A549 (cell line): ENCODE results near the gene SYT13. TPM values are rescaled to one million over a fixed set of nuclear protein-coding genes. Genes with fewer than 3 reads are reported as not detected.

Experiments
- ATAC-seq, 2 experiments: fragments of 200-7000 bp in 1 of 2; fragments of >200 bp in 1 of 2; cut with Nextera tagmentation in 1 of 2; cut with Tn5 transposase in 1 of 2; 3 replicates each; pipeline versions ENCODE4 v1.8.0 to v1.9.1; 2018 to 2020; ENCODE audit warnings: mild to moderate bottlenecking in 1 of 2, moderate library complexity in 1 of 2
- CTCF ChIA-PET: fragments of 300-600 bp; sonication (Branson Sonifier 250); formaldehyde crosslinking; extraction: SDS; loops from one replicate; lab custom pipeline; 2021; ENCODE audit warnings: antibody characterized with exemption, inconsistent platforms; lab: Yijun Ruan, JAX
- POLR2A ChIA-PET: fragments of 350-600 bp; formaldehyde crosslinking; extraction: SDS; loops from one replicate; lab custom pipeline; 2021; ENCODE audit warnings: antibody characterized with exemption, inconsistent platforms; lab: Yijun Ruan, JAX
- DNase-seq, 2 experiments: peaks; one replicate each; pipeline versions ENCODE4 v3.0.0 to v3.0.0-alpha.2; 2011 to 2016; ENCODE audit warnings: low read depth in 1 of 2, low spot score in 1 of 2
- FAIRE-seq: peaks from 2 replicates; lab custom pipeline; 2011; peaks lifted over from hg19 to GRCh38; lab: Jason Lieb, UNC
- H3K27ac ChIP-seq, 2 experiments: fragments of >200 bp; sonication (Bioruptor Twin); formaldehyde crosslinking; 3 replicates each; pipeline ENCODE4 v1.5.1; 2016 to 2017
- H3K4me1 ChIP-seq: fragments of >200 bp; sonication (Bioruptor Twin); formaldehyde crosslinking; 3 replicates; pipeline ENCODE4 v1.6.1; 2016
- H3K4me2 ChIP-seq: fragments of >200 bp; sonication (Bioruptor Twin); formaldehyde crosslinking; 3 replicates; pipeline ENCODE4 v1.6.1; 2016
- H3K4me3 ChIP-seq: fragments of >200 bp; sonication (Bioruptor Twin); formaldehyde crosslinking; 3 replicates; pipeline ENCODE4 v1.5.1; 2016
- H3K9me3 ChIP-seq: fragments of >200 bp; sonication (Bioruptor Twin); formaldehyde crosslinking; 3 replicates; pipeline ENCODE4 v1.6.1; 2016
- BHLHE40 ChIP-seq: IDR thresholded peaks from 2 replicates; pipeline ENCODE4 v1.6.1; 2012; ENCODE audit warnings: low read depth, low read length, inconsistent platforms
- CBX2 ChIP-seq: fragments of 200-600 bp; sonication (generic); IDR thresholded peaks from 2 replicates; pipeline ENCODE4 v1.6.1; 2016; ENCODE audit warnings: low read depth, mild to moderate bottlenecking, borderline replicate concordance
- CEBPB ChIP-seq, 2 experiments: fragments of >200 bp in 1 of 2; sonication (Bioruptor Twin) in 1 of 2; formaldehyde crosslinking in 1 of 2; IDR thresholded peaks; 2 replicates each; pipeline ENCODE4 v1.6.1; 2012 to 2016
- CHD2 ChIP-seq: fragments of 150-350 bp; IDR thresholded peaks from 2 replicates; pipeline ENCODE4 v1.6.1; 2014; ENCODE audit warnings: low read length; ENCODE audit not compliant: partially characterized antibody
- CHD4 ChIP-seq: fragments of 200-600 bp; sonication (generic); IDR thresholded peaks from 2 replicates; pipeline ENCODE4 v1.6.1; 2016; ENCODE audit warnings: antibody characterized with exemption, mild to moderate bottlenecking, borderline replicate concordance
- EHMT2 ChIP-seq: fragments of 200-600 bp; sonication (generic); IDR thresholded peaks from 2 replicates; pipeline ENCODE4 v1.6.1; 2016; ENCODE audit warnings: antibody characterized with exemption, low read depth, mild to moderate bottlenecking, moderate library complexity
- FOSL2 ChIP-seq, 2 experiments: fragments of 450-650 bp in 1 of 2; fragments of >200 bp in 1 of 2; sonication (Bioruptor Twin) in 1 of 2; formaldehyde crosslinking; IDR thresholded peaks; 2 replicates each; pipeline versions ENCODE4 v1.5.0 to v1.6.1; 2016 to 2020; ENCODE audit warnings: mild to moderate bottlenecking in 1 of 2, moderate library complexity in 1 of 2
- GATA3 ChIP-seq: IDR thresholded peaks from 2 replicates; pipeline ENCODE4 v1.6.1; 2012; ENCODE audit warnings: borderline replicate concordance
- HES2 ChIP-seq: fragments of >200 bp; sonication (Bioruptor Twin); formaldehyde crosslinking; IDR thresholded peaks from 2 replicates; pipeline ENCODE4 v1.6.1; 2016
- HEYL ChIP-seq: fragments of 250-450 bp; sonication (Bioruptor Pico); IDR thresholded peaks from 2 replicates; pipeline ENCODE4 v1.8.0; 2021; ENCODE audit warnings: mild to moderate bottlenecking, moderate library complexity
- JUNB ChIP-seq: fragments of >200 bp; sonication (Bioruptor Twin); formaldehyde crosslinking; IDR thresholded peaks from 2 replicates; pipeline ENCODE4 v1.6.1; 2016
- NFE2L2 ChIP-seq: fragments of 150-350 bp; conservative IDR thresholded peaks from 2 replicates; pipeline ENCODE4 v1.6.1; 2014; ENCODE audit warnings: low read length
- NR3C1 ChIP-seq: fragments of >200 bp; sonication (Bioruptor Twin); formaldehyde crosslinking; IDR thresholded peaks from 3 replicates; pipeline ENCODE4 v1.6.1; 2017
- PHF8 ChIP-seq: fragments of 200-600 bp; sonication (generic); IDR thresholded peaks from 2 replicates; pipeline ENCODE4 v1.6.1; 2016; ENCODE audit warnings: low read depth, mild to moderate bottlenecking, antibody characterized with exemption, moderate library complexity, borderline replicate concordance
- REST ChIP-seq: fragments of 200-600 bp; sonication (generic); IDR thresholded peaks from 2 replicates; pipeline ENCODE4 v1.6.1; 2016; ENCODE audit warnings: antibody characterized with exemption, mild to moderate bottlenecking, moderate library complexity
- TP53 ChIP-seq: fragments of 250-450 bp; sonication (Bioruptor Pico); IDR thresholded peaks from 2 replicates; pipeline ENCODE4 v1.5.0; 2021; ENCODE audit warnings: mild to moderate bottlenecking, moderate library complexity
- WGBS: methylation state at CpG from one replicate; pipeline ENCODE4 v1.1.6; 2017; ENCODE audit errors: missing lambda C conversion rate; 5-methylcytosine and 5-hydroxymethylcytosine counted together
- polyA plus RNA-seq, 4 experiments: library from polyadenylated mRNA; depleted of rRNA in 3 of 4; stranded (reverse); fragments of >200 nt; fragmentation: RNase III in 1 of 4; extraction: RNeasy Plus Mini Kit Qiagen cat#74134 plus additional on column Dnase treatment in 1 of 4; gene quantifications; 2 replicates in 3 of 4; 3 replicates in 1 of 4; pipeline ENCODE4 v1.2.3, GENCODE V29; 2011 to 2017
- TF ChIP-seq, protein P1 (sequence below): fragments of 250-450 bp; sonication (Bioruptor Pico); IDR thresholded peaks from 2 replicates; pipeline ENCODE4 v1.5.0; 2020; ENCODE audit warnings: low read depth, mild to moderate bottlenecking, moderate library complexity

Gene SYT13
- polyA plus RNA-seq, 2 of the 4 experiments (the other 2 are of a cell fraction): 8.1 to 12.9 TPM

DNA sequence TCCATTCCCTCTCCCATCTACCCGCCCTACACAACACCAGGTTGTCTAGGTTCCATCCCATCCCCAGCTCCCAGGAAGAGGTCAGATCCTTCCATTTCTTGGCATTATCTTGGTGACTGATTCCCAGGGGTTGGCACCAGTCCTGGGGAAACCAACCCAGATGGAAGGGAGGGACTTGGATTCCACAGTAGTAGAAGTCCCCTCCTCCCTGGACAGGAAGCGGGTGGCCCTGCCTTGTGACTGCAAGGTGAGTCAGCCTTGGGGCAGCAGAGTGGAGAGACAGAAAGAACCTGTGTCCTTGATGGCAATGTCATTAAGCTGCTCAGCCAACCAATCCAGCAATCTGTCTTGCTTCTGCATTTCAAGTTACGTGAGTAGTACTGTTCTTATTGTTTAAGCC lies 26.5 kb downstream of the SYT13 start:
- peaks cover 7% of the 10 kb centered on the region; the same call in 2 of the 3 replicates for H3K9me3 ChIP-seq
- TF ChIP-seq FOSL2 (IDR thresholded peaks at IDR 0.05) (no peak), FOSL2 (CRISPR knock-in tag; IDR thresholded peaks at IDR 0.05) (0 out of 2 replicates have a peak, but pooled peaks have one; percentile 4), NFE2L2 (no peak), JUNB (peak; percentile 32; the same call in 1 of the 2 replicates)
- TF ChIP-seq, all 56 proteins: peak for 2
- WGBS: 53% methylated on average over 3 of the region's 3 CpGs
- peak; percentile 31 to 46 for DNase-seq
- FAIRE-seq: no peak
- peak overlapping the region; percentile 49 for H3K4me2 ChIP-seq
- H3K27ac ChIP-seq: peak overlapping the region; percentile 64 to 65
- peaks cover 56% of the 10 kb centered on the region for H3K4me1 ChIP-seq
- H3K4me3 ChIP-seq: no peak overlapping the region
- peak in 1 of 2 experiments; percentile 41; a peak in 2 of 6 replicates for ATAC-seq
- ChIA-PET POLR2A (interaction anchor here (0.5 kb wide), 1 partner anchor 19 kb away, joined by 4 read pairs; no protein-coding TSS in a partner anchor), CTCF (interaction anchor here (1.0 to 2.9 kb wide), 10 partner anchors 9 to 155 kb away, joined by 3 to 14 read pairs (median 6); partner anchors contain the start of gene SYT13)

- Histone ChIP-seq H3K9me3 (peaks cover 1% of the 10 kb centered on the region; the same call in 1 of the 3 replicates), H3K27ac (peak overlapping the region; percentile 64 to 65), H3K4me3 (no peak overlapping the region), H3K4me1 (peaks cover 51% of the 10 kb centered on the region), H3K4me2 (peak overlapping the region; percentile 49)
- ChIA-PET POLR2A (no interaction called here), CTCF (interaction anchor here (1.0 to 2.9 kb wide), 9 partner anchors 9 to 155 kb away, joined by 3 to 14 read pairs (median 7); partner anchors contain the start of gene SYT13)
- ATAC-seq (no peak), FAIRE-seq (no peak)
- 39% methylated on average over 4 of the region's 4 CpGs for WGBS
- no peak for TF ChIP-seq BHLHE40
- no peak for TF ChIP-seq HEYL (CRISPR knock-in tag)
- TF ChIP-seq PHF8: no peak
- TF ChIP-seq, protein P1, sequence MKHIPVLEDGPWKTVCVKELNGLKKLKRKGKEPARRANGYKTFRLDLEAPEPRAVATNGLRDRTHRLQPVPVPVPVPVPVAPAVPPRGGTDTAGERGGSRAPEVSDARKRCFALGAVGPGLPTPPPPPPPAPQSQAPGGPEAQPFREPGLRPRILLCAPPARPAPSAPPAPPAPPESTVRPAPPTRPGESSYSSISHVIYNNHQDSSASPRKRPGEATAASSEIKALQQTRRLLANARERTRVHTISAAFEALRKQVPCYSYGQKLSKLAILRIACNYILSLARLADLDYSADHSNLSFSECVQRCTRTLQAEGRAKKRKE (CRISPR knock-in tag): no peak
- TF ChIP-seq EHMT2: no peak
- TF ChIP-seq CEBPB (IDR thresholded peaks at IDR 0.05): no peak
- TF ChIP-seq, all 56 proteins: peak for 0
- DNase-seq: no peak
Measured at GRCh38 chr11:45258982-45259530, 27.1 kb downstream of the SYT13 start.

DNA sequence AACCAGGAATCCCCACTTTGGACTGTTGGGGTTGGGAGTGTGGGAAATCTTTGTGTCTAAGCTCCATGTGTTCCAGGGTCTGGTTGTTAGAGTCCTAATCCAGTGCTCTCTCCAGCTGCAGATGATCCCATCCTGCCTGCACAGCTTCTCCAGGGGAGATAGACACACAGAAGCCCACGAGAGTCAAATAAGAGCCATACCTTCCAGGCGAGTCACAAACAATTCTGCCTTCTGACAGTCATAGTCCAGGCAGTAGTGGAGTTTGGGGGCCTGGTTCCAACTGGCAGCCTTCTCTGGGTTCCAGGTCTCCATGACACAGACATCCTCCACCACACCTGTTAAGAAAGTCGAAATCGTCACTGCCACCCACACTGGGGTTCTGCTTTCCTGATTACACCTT lies 32.1 kb downstream of the SYT13 start:
- H3K4me1 ChIP-seq: peaks cover 12% of the 10 kb centered on the region
- CTCF ChIA-PET: interaction anchor here (0.6 to 5.2 kb wide), 11 partner anchors 13 to 286 kb away, joined by 3 to 69 read pairs (median 18); partner anchors contain the start of gene SYT13
- no peak overlapping the region for H3K4me2 ChIP-seq
- 59% methylated on average over 4 of the region's 4 CpGs for WGBS
- H3K4me3 ChIP-seq: no peak overlapping the region
- no peak for FAIRE-seq
- H3K27ac ChIP-seq: no peak overlapping the region
- TF ChIP-seq CBX2 (no peak), REST (no peak), CHD4 (no peak), PHF8 (no peak), EHMT2 (no peak), NR3C1 (no peak), HES2 (no peak), TP53 (CRISPR knock-in tag) (no peak), CHD2 (no peak), GATA3 (no peak), FOSL2 (IDR thresholded peaks at IDR 0.05) (no peak), FOSL2 (CRISPR knock-in tag; IDR thresholded peaks at IDR 0.05) (no peak)
- TF ChIP-seq, all 56 proteins: peak for 0
- POLR2A ChIA-PET: no interaction called here
- ATAC-seq (no peak), DNase-seq (no peak)
- no peaks in the 10 kb centered on the region for H3K9me3 ChIP-seq
